Measurements from ENCODE around the gene VPS8.

DNA sequence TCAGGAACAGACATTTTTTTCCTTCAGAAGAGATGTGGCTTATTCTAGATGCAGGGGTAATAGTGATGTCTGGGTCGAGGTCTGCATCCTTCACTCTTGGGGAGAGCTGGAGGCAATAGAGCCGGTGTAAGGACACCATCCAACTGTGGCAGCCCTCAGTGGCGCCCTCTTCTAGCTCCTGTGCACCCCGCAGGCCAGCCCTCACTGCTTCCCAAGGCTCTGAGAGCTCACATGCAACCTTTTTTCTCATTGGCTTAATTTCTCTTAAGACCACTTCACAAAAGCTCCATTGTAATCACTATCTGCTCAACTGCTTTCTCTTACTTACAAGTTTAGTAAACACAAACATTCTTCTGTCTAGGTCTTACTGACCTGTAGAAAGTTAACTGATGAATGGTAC is 3.9 kb upstream of the VPS8 start:
- TF ChIP-seq, protein P1, sequence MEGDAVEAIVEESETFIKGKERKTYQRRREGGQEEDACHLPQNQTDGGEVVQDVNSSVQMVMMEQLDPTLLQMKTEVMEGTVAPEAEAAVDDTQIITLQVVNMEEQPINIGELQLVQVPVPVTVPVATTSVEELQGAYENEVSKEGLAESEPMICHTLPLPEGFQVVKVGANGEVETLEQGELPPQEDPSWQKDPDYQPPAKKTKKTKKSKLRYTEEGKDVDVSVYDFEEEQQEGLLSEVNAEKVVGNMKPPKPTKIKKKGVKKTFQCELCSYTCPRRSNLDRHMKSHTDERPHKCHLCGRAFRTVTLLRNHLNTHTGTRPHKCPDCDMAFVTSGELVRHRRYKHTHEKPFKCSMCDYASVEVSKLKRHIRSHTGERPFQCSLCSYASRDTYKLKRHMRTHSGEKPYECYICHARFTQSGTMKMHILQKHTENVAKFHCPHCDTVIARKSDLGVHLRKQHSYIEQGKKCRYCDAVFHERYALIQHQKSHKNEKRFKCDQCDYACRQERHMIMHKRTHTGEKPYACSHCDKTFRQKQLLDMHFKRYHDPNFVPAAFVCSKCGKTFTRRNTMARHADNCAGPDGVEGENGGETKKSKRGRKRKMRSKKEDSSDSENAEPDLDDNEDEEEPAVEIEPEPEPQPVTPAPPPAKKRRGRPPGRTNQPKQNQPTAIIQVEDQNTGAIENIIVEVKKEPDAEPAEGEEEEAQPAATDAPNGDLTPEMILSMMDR (IDR thresholded peaks at IDR 0.05), result no peak
- TF ChIP-seq POLR2A (IDR thresholded peaks at IDR 0.05), result no peak
